ENCODE results near the gene TNPO1.
"Not testable (repeated sequence)": the region's sequence is repeated elsewhere in the genome, so short reads cannot be mapped to it uniquely, and the experiment has no call there.

Gene TNPO1

DNA sequence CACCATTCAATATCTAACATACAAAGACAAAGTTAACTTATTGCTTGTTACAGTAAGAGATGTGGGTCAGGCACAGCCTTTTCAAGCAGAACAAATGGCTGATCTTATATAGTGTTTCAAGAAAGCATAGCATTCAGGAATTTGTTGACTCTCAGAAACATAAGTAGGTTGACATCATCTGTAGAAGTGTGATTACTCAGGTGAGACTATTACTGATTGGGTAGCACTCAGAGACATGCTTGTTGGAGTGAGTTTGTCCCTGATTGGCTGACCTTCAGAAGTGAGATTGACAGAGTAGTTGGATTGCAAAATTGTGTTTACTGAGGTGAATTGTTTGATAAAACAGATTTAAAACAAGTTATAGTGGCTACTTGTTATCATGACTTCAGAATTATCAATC, 30.7 kb upstream of the TNPO1 start:
- H3K27ac ChIP-seq = no peak overlapping the region
- TF ChIP-seq, protein P1, sequence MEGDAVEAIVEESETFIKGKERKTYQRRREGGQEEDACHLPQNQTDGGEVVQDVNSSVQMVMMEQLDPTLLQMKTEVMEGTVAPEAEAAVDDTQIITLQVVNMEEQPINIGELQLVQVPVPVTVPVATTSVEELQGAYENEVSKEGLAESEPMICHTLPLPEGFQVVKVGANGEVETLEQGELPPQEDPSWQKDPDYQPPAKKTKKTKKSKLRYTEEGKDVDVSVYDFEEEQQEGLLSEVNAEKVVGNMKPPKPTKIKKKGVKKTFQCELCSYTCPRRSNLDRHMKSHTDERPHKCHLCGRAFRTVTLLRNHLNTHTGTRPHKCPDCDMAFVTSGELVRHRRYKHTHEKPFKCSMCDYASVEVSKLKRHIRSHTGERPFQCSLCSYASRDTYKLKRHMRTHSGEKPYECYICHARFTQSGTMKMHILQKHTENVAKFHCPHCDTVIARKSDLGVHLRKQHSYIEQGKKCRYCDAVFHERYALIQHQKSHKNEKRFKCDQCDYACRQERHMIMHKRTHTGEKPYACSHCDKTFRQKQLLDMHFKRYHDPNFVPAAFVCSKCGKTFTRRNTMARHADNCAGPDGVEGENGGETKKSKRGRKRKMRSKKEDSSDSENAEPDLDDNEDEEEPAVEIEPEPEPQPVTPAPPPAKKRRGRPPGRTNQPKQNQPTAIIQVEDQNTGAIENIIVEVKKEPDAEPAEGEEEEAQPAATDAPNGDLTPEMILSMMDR (IDR thresholded peaks at IDR 0.05) = no peak
- TF ChIP-seq ZFX (IDR thresholded peaks at IDR 0.05; ENCODE audit: borderline replicate concordance) = no peak

DNA sequence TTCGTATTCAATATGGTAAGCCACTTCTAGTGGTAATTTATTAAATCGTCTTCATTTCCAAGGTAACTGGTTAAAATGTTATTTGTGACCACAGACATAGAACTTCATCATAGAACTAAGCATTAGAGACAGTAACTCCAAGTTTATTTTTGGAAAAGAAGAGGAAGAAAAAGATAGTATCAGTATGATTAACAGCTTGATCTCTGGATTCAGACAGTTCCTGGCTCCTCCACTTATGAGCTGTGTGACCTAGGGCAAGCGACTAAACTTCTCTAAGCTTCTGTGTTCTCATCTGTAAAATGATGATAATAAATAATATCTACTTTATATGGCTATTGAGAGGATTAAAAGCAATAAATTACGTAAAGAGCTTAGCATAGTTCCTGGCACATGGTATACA, 29.8 kb upstream of the TNPO1 start:
- TF ChIP-seq, protein P1 (IDR thresholded peaks at IDR 0.05) = no peak
- TF ChIP-seq ZFX (IDR thresholded peaks at IDR 0.05; ENCODE audit: borderline replicate concordance) = no peak
- H3K27ac ChIP-seq = no peak overlapping the region

DNA sequence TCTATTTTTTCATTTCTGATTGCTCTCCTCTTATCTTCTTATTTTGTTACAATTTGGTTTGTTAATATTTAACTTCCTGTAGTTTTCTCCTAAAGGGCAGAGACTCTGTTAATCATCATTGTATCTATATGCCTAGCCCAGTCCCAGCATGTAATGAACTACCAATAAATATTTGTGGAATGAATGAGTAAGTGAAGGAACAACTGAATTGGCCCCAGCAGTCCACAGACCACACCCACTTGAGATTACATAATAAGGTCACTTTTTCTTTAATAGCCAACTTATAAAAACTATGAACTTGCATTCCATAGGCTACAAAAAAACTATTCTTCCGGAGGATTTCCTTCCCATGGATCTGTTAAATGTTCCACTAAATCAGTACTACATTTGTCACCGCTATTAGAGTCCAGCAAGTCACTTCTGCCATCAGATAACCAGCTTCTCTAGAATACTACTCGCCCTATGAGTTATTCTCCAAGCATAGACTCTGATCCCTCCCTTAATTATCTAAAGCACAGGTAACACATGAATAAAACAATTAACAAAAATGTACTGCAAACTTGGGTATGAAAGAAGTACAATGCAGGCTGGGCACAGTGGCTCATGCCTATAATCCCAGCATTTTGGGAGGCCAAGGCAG, 27.5 kb upstream of the TNPO1 start:
- TF ChIP-seq ZFX (IDR thresholded peaks at IDR 0.05; ENCODE audit: borderline replicate concordance) = no peak
- TF ChIP-seq, protein P1 (IDR thresholded peaks at IDR 0.05) = no peak
- peak overlapping the region; percentile 83 for H3K27ac ChIP-seq

DNA sequence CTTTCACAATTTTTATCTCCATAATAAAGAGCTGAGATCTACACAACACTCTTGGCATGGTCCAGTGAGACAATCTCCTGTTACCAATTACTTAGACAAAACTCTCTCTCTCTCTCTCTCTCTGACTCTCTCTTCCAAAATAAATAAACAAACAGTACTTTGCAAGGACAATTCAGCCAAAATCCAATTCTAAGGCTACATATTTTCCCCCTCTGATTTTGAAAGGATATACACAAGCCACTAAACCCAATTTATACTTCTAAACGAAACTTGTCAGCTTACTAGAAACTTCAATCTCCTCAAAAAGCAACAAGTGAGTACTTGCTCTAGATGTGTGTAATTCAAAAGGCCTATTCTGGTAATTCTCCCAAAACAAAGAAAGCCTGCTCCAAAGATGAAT, 26.3 kb upstream of the TNPO1 start:
- peak overlapping the region; percentile 83 for H3K27ac ChIP-seq
- no peak for TF ChIP-seq ZFX (IDR thresholded peaks at IDR 0.05; ENCODE audit: borderline replicate concordance)
- TF ChIP-seq, protein P1 (IDR thresholded peaks at IDR 0.05) = no peak

DNA sequence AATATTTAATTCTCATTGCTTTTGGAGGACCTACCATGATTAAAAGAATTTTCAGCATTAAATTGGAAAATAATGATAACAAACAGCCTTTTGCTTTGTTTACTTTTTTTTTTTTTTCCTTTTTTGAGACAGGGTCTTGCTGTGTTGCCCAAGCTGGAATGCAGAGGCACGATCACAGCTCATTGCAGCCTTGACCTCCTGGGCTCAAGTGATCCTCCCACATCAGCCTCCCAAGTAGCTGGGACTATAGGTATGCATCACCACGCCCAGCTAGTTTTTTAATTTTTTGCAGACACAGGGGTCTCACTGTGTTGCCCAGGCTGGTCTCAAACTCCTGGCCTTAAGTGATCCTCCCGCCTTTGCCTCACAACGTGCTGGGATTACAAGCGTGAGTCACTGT, 23.8 kb upstream of the TNPO1 start:
- not testable (repeated sequence) for H3K27ac ChIP-seq

DNA sequence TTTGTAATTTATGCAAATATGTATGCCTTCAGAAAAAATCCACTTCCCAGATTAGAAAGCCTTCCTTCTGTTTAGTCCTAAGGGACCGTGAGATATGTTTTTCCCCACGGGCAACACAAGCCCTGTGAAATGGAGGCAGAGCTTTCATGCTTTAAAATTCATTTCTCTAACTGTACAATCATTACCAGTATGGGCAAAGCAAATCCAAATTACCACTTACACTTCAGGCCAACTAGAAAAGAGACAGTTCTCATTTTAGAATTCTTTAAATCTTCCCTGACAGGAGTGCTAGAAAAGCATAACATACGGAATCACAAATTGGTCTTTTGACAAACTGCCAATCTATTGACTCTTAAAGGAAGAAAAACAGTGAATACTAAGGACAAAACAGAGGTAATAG, 20.5 kb upstream of the TNPO1 start:
- no peak for TF ChIP-seq ZFX (IDR thresholded peaks at IDR 0.05; ENCODE audit: borderline replicate concordance)
- TF ChIP-seq, protein P1 (IDR thresholded peaks at IDR 0.05) = no peak
- no peak overlapping the region for H3K27ac ChIP-seq

DNA sequence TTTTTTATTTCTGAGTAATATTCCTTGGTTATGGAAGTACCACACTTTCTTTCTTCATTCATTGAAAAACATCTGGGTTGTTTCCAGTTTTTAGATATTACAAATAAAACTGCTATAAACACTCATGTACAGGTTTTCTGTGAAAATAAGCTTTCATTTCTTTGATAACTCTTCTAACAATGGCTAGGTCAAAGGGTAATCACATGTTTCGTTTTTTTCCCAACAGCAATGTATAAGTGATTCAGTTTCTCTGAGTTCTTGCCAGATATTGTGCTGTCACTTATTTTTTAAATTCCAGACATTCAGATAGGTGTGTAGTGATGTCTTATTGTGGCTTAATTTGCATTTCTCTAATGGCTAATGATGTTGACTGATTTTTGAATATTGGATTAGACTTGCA, 16.7 kb upstream of the TNPO1 start:
- TF ChIP-seq, protein P1 (IDR thresholded peaks at IDR 0.05) = no peak
- TF ChIP-seq ZFX (IDR thresholded peaks at IDR 0.05; ENCODE audit: borderline replicate concordance) = no peak
- H3K27ac ChIP-seq = no peak overlapping the region

DNA sequence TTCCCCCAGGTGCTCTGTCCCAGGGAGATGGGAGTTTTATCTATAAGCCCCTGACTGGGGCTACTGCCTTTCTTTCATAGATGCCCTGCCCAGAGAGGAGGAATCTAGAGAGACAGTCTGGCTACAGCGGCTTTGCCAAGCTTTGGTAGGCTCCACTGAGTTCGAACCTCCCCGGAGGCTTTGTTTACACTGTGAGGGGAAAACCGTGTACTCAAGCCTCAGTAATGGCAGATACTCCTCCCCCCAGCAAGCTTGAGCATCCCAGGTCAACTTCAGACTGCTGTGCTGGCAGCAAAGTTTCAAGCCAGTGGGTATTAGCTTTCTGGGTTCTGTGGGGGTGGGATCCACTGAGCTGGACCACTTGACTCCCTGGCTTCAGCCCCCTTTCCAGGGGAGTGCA, 7.8 kb upstream of the TNPO1 start:
- not testable (repeated sequence) for H3K27ac ChIP-seq

Data from 22Rv1 (cell line).